CD4-positive, alpha-beta T cell treated with Interleukin-6 for 4 hours (primary cell): Measurements from ENCODE around the gene PSME3.

ENCODE experiments used
- DNase-seq: peaks from one replicate; pipeline ENCODE4 v3.0.0-alpha.2; 2020; ENCODE audit warnings: mixed read lengths

Gene PSME3

GRCh38 chr17:42818379-42818778 is 14.8 kb upstream of the PSME3 start:
- no peak for DNase-seq

- DNase-seq = peak; percentile 66
These were observed 13.2 kb upstream of the PSME3 start for GRCh38 chr17:42819939-42820535.

GRCh38 chr17:42821176-42821575 is 12.0 kb upstream of the PSME3 start:
- DNase-seq = no peak

- DNase-seq = no peak
These were observed 5.7 kb upstream of the PSME3 start for GRCh38 chr17:42827472-42827871.

- no peak for DNase-seq
These were observed 2.2 kb upstream of the PSME3 start for GRCh38 chr17:42830971-42831370.

- DNase-seq = peak; percentile 14
These were observed 824 bp upstream of the PSME3 start for GRCh38 chr17:42832213-42832933.

- DNase-seq = no peak
These were observed 698 bp downstream of the PSME3 start for GRCh38 chr17:42833767-42834422.

- no peak for DNase-seq
These were observed 2.5 kb downstream of the PSME3 start for GRCh38 chr17:42835732-42836131.

- no peak for DNase-seq
These were observed 8.9 kb downstream of the PSME3 start for GRCh38 chr17:42841975-42842685.

- no peak for DNase-seq
These were observed 10.2 kb downstream of the PSME3 start for GRCh38 chr17:42843358-42843934.

GRCh38 chr17:42844271-42844670 is 11.1 kb downstream of the PSME3 start, which contains the start of gene AOC2:
Gene AOC2 (plus strand): TSS chr17:42844580. CDS start chr17:42844627, 47 bp downstream.
- DNase-seq = no peak

- no peak for DNase-seq
These were observed 11.8 kb downstream of the PSME3 start for GRCh38 chr17:42844761-42845555.

GRCh38 chr17:42845556-42845917 is 12.3 kb downstream of the PSME3 start:
- no peak for DNase-seq

- no peak for DNase-seq
These were observed 12.9 kb downstream of the PSME3 start for GRCh38 chr17:42845918-42846593.

GRCh38 chr17:42846594-42847280 is 13.5 kb downstream of the PSME3 start:
- no peak for DNase-seq

GRCh38 chr17:42848093-42848492 is 14.9 kb downstream of the PSME3 start:
- DNase-seq = no peak

- DNase-seq = no peak
These were observed 15.8 kb downstream of the PSME3 start for GRCh38 chr17:42849031-42849430.

- no peak for DNase-seq
These were observed 16.4 kb downstream of the PSME3 start for GRCh38 chr17:42849451-42850181.

- no peak for DNase-seq
These were observed 17.8 kb downstream of the PSME3 start, which contains the start of gene AOC3 for GRCh38 chr17:42850954-42851353. Gene AOC3 (plus strand): TSS chr17:42851199. CDS start chr17:42851344, 145 bp downstream.
